Pulmonary artery endothelial cell (primary cell): ENCODE measurements around the gene DFFA. TPM values are rescaled to one million over a fixed set of nuclear protein-coding genes. Genes with fewer than 3 reads are reported as not detected.
"Not testable (repeated sequence)": the region's sequence is repeated elsewhere in the genome, so short reads cannot be mapped to it uniquely, and the experiment has no call there.

Experiments
- DNase-seq: peaks from one replicate; pipeline ENCODE4 v3.0.0-alpha.2; 2011; ENCODE audit warnings: low read depth, low spot score
- total RNA-seq: library from RNA; depleted of rRNA; stranded (reverse); fragments of >200 nt; gene quantifications from 2 replicates; pipeline ENCODE4 v1.2.3, GENCODE V29; 2014

DFFA gene
- total RNA-seq, 1 donor from 2014 or later: 82.2 TPM

GRCh38 chr1:10506046-10506676 is 33.8 kb upstream of the DFFA start:
- not testable (repeated sequence) for DNase-seq

GRCh38 chr1:10504249-10504648 is 31.9 kb upstream of the DFFA start:
- no peak for DNase-seq

- no peak for DNase-seq
These were observed 29.9 kb upstream of the DFFA start for GRCh38 chr1:10502206-10502605.

- no peak for DNase-seq
These were observed 25.9 kb upstream of the DFFA start for GRCh38 chr1:10498231-10498630.

GRCh38 chr1:10497109-10497508 is 24.8 kb upstream of the DFFA start:
- DNase-seq: no peak

GRCh38 chr1:10495952-10496351 is 23.6 kb upstream of the DFFA start:
- no peak for DNase-seq

DNA sequence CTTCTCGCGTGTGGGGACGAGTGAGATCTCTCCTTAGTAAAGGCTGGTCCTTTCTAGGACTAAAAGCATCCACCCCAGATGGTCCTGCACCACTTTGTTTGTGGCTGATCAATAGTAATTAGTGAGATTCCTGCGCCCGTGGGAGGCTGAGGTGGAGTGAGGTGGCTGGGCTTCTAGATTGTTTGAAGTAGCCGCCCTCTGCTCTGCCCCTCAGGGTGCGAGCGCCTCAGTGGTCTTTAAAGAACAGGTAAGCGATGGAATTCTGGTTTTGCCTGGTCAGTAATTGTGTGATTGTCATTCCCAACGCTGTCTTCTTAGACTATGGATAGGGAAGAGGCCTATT is 23.1 kb upstream of the DFFA start:
- no peak for DNase-seq

- no peak for DNase-seq
These were observed 22.6 kb upstream of the DFFA start for GRCh38 chr1:10494754-10495474.

GRCh38 chr1:10494418-10494753 is 22.1 kb upstream of the DFFA start:
- no peak for DNase-seq

- no peak for DNase-seq
These were observed 18.1 kb upstream of the DFFA start for GRCh38 chr1:10490286-10490970.

GRCh38 chr1:10489291-10490055 is 17.1 kb upstream of the DFFA start:
- no peak for DNase-seq

- no peak for DNase-seq
These were observed 12.2 kb upstream of the DFFA start for GRCh38 chr1:10484521-10484920.

DNA sequence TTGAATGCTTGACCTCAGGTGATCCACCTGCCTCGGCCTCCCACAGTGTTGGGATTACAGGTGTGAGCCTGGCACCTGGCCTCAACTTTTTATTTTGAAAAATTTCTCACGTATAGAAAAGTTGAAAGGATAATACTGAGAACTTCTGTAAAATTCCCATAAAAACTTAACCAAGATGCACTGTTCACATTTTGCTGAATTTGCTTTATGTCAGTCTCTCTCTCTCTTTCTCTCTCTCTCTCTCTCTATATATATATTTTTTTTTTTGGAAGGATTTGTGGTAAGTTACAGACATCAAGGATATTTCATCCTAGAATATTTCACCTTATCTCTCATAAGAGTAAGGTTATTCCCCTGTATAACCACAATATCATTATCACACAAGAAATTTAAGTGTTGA is 8.3 kb upstream of the DFFA start:
- no peak for DNase-seq

DNA sequence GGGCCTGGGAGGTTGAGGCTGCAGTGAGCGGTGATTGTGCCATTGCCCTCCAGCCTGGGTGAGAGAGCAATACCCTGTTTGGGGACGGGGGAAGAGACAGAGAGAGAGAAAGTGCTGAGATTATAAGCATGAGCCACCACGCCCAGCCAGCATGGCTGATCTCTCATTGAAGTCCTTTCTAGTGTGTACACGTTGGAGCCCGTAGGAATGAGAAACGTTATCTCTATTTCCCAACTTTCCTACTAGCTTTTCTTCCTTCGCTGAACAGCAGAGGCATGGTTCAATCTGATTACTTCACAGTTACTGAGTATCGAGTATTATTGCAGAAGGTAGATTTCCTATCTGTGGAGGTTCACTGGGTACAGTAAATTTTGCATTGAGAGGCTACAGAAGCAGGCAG is 7.0 kb upstream of the DFFA start:
- DNase-seq: no peak

DNA sequence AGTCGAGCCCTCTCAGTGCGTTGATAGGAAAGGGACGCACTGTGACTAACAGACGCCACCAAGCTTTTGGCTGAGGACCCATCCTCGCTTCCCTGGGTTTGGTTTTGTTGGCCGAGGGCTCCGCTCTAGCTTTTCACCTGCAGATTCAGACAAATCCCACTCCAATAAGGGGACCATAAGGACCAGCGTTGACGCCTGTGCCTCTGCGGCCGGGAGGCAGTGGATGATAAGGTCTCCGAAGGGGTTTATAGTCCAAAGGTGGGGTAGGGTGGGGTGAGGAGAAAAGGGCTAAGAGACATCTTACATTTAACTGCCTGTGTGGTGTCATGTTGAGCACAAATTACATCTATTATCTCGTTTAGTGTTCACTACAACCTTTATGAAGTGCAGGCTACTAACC is 3.2 kb upstream of the DFFA start:
- DNase-seq: no peak

GRCh38 chr1:10474613-10475507 is 2.5 kb upstream of the DFFA start, which contains the start of gene PEX14:
Gene PEX14, plus strand, starts transcription at chr1:10474950. Its CDS starts 17 bp downstream, at chr1:10474967.
- DNase-seq: peak; percentile 48

- DNase-seq: not testable (repeated sequence)
These were observed 1.9 kb upstream of the DFFA start for GRCh38 chr1:10474309-10474612.

GRCh38 chr1:10473145-10473765 is 926 bp upstream of the DFFA start:
- no peak for DNase-seq

DNA sequence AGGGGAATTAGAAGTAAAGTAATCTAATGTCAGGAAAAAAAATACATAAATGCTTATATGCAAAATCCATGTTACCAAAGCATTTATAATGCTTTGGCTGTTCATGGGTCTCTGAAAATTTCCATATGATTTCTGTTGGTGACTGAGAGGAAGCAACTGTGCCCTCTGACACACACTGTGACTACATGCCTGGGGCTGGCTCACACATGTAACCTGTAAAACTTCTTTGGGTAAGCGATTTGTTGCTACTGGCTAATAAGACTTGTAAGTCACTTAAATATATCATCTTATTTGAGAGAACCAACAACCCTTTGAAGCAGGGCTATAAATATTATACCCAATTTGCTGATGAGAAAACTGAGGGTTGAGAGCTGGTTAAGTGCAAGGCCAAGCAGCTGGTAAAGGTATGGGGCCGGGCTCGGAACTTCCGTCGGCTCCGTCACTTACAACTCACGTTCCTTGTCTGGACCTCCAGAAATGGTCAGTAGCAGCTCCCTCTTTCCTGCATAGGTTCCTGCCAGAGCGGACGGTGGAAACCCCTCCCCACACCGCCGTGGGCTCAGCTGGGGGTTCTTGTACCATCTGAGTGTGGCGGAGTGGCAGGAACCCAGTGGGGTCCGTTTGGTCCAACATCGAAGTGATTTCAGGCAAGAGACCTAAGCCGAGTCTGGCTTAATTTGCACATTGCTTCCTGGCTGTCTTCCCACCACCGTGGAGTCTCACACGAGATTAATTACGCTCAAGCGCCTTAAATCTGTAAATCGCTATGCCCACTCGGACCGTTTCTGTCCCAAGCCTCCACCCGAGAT is 714 bp downstream of the DFFA start:
- no peak for DNase-seq

GRCh38 chr1:10470043-10470442 is 2.3 kb downstream of the DFFA start:
- no peak for DNase-seq
